BLaER1 (cell line): ENCODE results near the gene TRAF2.

Source experiments
- H3K27ac ChIP-seq: shearing (Covaris generic); formaldehyde crosslinking; 2 replicates; pipeline ENCODE4 v1.8.1; 2022
- H3K27me3 ChIP-seq: shearing (Covaris generic); formaldehyde crosslinking; 2 replicates; pipeline ENCODE4 v1.8.1; 2022
- H3K36me3 ChIP-seq: shearing (Covaris generic); formaldehyde crosslinking; 2 replicates; pipeline ENCODE4 v1.8.1; 2022
- H3K4me1 ChIP-seq: shearing (Covaris generic); formaldehyde crosslinking; 2 replicates; pipeline ENCODE4 v1.8.1; 2022
- H3K4me2 ChIP-seq: shearing (Covaris generic); formaldehyde crosslinking; 2 replicates; pipeline ENCODE4 v1.8.1; 2022
- H3K4me3 ChIP-seq: shearing (Covaris generic); formaldehyde crosslinking; 2 replicates; pipeline ENCODE4 v1.8.1; 2022
- H3K9ac ChIP-seq: shearing (Covaris generic); formaldehyde crosslinking; 2 replicates; pipeline ENCODE4 v1.8.1; 2022
- H3K9me3 ChIP-seq: shearing (Covaris generic); formaldehyde crosslinking; 2 replicates; pipeline ENCODE4 v1.8.1; 2022
- H4K20me1 ChIP-seq: shearing (Covaris generic); formaldehyde crosslinking; 2 replicates; pipeline ENCODE4 v1.8.1; 2022
- Cebpa-rat ChIP-seq: shearing (Covaris generic); IDR thresholded peaks from 2 replicates; pipeline ENCODE4 v1.8.1; 2022

TRAF2 gene

DNA sequence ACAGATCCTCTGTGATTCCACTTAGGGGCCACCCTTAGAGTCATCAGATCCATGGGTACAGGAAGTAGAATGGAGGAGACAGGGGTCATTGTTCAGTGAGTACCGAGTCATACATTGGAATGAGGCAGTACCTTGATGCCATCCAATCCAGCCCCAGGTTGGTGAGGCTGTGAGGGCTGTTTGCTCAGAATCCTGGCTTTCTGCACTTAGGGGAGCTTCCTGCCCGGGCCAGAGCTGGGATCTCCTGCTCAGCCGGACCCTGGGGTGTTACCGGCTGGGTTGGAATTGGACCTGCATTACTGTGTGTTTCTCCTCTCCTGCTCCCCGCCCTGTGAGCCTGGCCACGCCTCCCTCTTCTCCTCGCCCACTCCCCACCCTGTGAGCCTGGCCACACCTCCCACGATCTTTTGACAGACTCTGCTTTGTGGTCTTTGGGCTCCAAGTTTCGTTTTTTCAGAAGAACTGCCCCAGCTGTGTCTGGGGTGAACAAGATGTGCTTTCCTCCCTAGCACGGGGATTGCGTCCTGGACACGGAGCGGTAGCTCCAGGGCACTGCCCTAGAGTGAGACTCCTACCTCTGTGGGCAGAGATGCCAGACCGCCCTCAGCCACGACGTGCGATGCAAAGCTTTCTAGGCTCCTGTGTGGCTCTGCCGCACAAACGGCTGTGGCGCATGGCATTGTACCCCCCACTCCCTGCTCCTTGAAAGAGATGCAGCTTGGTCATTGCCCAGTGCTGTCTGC is 15.4 kb downstream of the TRAF2 start:
- no peak overlapping the region for H3K4me3 ChIP-seq
- peak overlapping the region; percentile 9; the same call in 1 of the 2 replicates for H3K27ac ChIP-seq

DNA sequence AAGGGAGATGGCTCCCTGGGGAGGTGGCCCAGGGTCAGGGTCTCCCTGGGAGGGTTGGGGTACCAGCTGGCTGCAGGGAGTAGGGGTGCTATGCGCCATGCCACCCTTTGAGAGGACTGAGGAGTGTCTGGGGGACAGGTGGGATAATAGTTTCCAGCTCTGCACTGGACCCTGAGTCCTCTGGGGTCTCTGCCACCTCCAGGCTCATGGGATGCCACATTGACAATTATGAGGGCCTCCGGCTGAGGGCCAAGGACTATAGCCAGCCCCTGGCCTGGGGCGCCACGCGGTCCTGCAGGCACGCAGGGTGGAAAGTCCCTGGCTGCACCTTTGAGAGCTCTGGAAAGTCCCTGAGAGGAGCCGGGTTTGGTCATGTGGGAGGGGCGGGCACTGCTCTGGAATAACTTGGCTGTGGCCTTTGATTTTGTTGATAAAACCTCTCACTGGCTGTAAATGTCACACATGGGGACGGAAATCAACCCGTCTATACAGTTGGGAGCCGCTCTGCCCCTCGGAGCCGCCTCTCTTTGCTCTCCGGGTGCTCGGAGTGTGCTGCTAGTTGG is 16.0 kb downstream of the TRAF2 start:
- H3K4me2 ChIP-seq, result peak overlapping the region; percentile 63
- no peaks in the 10 kb centered on the region; the same call in 1 of the 2 replicates for H3K9me3 ChIP-seq
- no peak overlapping the region for H3K4me3 ChIP-seq
- H4K20me1 ChIP-seq, result peaks cover 82% of the 10 kb centered on the region
- TF ChIP-seq Cebpa-rat, result no peak
- H3K4me1 ChIP-seq, result peaks cover 39% of the 10 kb centered on the region
- peak overlapping the region; percentile 9; the same call in 1 of the 2 replicates for H3K27ac ChIP-seq
- peaks cover 100% of the 10 kb centered on the region for H3K36me3 ChIP-seq
- H3K9ac ChIP-seq, result peak overlapping the region; percentile 24; the same call in 1 of the 2 replicates
- no peaks in the 10 kb centered on the region for H3K27me3 ChIP-seq

More for the DNA sequence above, 15.4 kb downstream of the TRAF2 start:
- peaks cover 100% of the 10 kb centered on the region for H3K36me3 ChIP-seq
- H3K27me3 ChIP-seq, result no peaks in the 10 kb centered on the region
- H3K4me1 ChIP-seq, result peaks cover 39% of the 10 kb centered on the region
- H3K9me3 ChIP-seq, result no peaks in the 10 kb centered on the region; the same call in 1 of the 2 replicates
- peak overlapping the region; percentile 24; the same call in 1 of the 2 replicates for H3K9ac ChIP-seq
- TF ChIP-seq Cebpa-rat, result no peak
- H4K20me1 ChIP-seq, result peaks cover 82% of the 10 kb centered on the region
- peak overlapping the region; percentile 63 for H3K4me2 ChIP-seq

- no peak overlapping the region for H3K9ac ChIP-seq
These were observed 16.8 kb downstream of the TRAF2 start for GRCh38 chr9:136903041-136903554.

GRCh38 chr9:136906266-136906665 is 19.9 kb downstream of the TRAF2 start:
- peaks cover 100% of the 10 kb centered on the region for H3K36me3 ChIP-seq
- no peak for TF ChIP-seq Cebpa-rat
- H3K4me1 ChIP-seq, result peaks cover 32% of the 10 kb centered on the region

More at GRCh38 chr9:136903041-136903554, 16.8 kb downstream of the TRAF2 start:
- Histone ChIP-seq H3K4me2 (no peak overlapping the region), H3K27ac (no peak overlapping the region), H3K27me3 (no peaks in the 10 kb centered on the region), H4K20me1 (peaks cover 82% of the 10 kb centered on the region), H3K4me1 (peaks cover 39% of the 10 kb centered on the region), H3K9me3 (no peaks in the 10 kb centered on the region; the same call in 1 of the 2 replicates), H3K4me3 (no peak overlapping the region), H3K36me3 (peaks cover 100% of the 10 kb centered on the region)
- no peak for TF ChIP-seq Cebpa-rat

DNA sequence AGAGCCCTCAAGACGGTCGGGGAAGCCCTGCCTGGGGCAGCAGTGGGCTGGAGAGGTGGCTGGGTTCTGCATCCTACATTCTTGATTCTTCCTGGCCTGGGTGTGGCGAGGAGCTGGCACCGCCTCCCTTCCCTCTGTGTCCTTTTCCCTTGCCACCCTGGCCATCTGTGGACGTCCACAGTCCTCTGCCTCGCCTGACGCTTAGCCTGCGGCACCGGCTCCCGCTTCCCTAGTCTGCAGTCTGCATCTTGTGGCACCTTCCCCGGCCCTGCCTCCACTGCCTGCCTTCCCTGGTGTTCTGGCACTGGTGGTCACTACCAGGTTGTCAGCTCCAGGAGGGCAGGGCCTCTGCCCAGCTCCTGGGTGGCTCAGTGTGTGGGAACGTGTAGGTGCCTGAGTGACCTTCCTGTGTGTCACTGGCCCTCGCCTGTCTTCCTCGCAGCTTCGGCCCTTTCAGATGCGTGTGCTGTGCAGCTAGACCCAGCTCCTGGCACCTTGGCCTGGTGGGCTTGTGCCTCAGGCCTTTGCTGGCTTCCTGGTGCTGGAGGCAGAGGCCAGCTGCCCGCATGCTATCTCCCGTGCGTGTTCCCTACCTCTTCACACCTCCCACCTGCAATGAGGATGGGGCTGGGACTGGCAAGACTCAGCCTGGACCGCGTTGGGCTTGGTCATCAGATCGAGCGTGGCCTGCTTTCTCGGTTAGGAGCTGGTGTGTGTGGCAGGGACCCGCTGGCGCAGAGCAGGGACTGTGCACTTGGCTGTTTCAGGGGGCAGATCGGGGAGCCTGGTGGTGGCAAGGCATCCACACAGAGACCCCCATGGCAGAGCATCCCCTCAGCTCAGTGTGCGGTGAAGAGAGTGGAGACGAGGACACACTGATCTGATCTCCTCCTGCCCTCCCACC is 20.9 kb downstream of the TRAF2 start:
- no peak overlapping the region for H3K4me3 ChIP-seq
- H3K9me3 ChIP-seq, result no peaks in the 10 kb centered on the region; the same call in 1 of the 2 replicates
- H3K36me3 ChIP-seq, result peaks cover 100% of the 10 kb centered on the region
- no peak for TF ChIP-seq Cebpa-rat
- peaks cover 72% of the 10 kb centered on the region for H4K20me1 ChIP-seq
- no peak overlapping the region for H3K27ac ChIP-seq
- peaks cover 22% of the 10 kb centered on the region for H3K4me1 ChIP-seq
- no peaks in the 10 kb centered on the region for H3K27me3 ChIP-seq
- H3K9ac ChIP-seq, result no peak overlapping the region
- H3K4me2 ChIP-seq, result no peak overlapping the region

More at GRCh38 chr9:136906266-136906665, 19.9 kb downstream of the TRAF2 start:
- Histone ChIP-seq H4K20me1 (peaks cover 75% of the 10 kb centered on the region), H3K9me3 (no peaks in the 10 kb centered on the region; the same call in 1 of the 2 replicates), H3K27me3 (no peaks in the 10 kb centered on the region), H3K27ac (no peak overlapping the region), H3K9ac (no peak overlapping the region), H3K4me3 (no peak overlapping the region), H3K4me2 (no peak overlapping the region)

DNA sequence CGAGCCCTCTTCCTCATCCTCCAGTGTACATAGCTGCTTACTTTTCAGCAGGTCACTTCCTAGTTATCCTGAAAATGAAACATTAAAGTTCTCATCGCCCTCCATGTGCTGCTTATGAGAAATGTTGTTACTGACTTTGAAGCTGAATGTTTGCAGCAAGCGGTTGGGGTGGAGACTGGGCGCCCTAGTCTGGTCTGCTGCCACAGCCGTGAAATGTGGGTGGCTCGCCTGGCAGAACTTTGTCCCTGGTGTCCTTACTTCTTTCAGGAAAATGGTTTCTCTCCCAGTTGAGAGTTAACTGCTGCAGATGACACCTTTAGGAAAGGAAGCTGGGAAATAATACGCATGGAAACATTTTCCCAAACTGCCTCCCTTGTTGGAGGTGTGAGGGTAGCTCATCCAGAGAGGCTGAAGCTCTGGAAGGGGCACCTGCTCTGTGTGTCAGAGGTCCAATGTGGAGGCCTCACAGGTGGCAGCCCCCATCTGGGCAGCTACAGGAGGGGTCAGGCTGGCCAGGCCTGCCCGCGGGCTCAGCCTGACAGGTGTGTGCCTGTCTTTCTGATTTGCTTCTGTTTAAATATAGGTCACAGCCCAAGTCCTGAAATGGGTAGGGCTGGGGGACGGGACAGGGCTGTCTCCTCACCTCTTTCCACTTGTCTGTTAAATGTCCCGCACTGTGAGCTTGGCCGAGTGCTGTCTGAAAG is 24.0 kb downstream of the TRAF2 start:
- no peak overlapping the region for H3K9ac ChIP-seq
- H3K27ac ChIP-seq, result no peak overlapping the region
- H4K20me1 ChIP-seq, result peaks cover 68% of the 10 kb centered on the region
- peaks cover 10% of the 10 kb centered on the region; the same call in 1 of the 2 replicates for H3K4me1 ChIP-seq
- no peaks in the 10 kb centered on the region; the same call in 1 of the 2 replicates for H3K9me3 ChIP-seq
- H3K27me3 ChIP-seq, result no peaks in the 10 kb centered on the region
- TF ChIP-seq Cebpa-rat, result no peak
- H3K4me2 ChIP-seq, result no peak overlapping the region
- peaks cover 100% of the 10 kb centered on the region for H3K36me3 ChIP-seq
- H3K4me3 ChIP-seq, result no peak overlapping the region

- H3K27ac ChIP-seq, result no peak overlapping the region
- no peak overlapping the region for H3K4me3 ChIP-seq
- no peak overlapping the region for H3K9ac ChIP-seq
- H3K9me3 ChIP-seq, result no peaks in the 10 kb centered on the region; the same call in 1 of the 2 replicates
- no peak overlapping the region for H3K4me2 ChIP-seq
- H4K20me1 ChIP-seq, result peaks cover 72% of the 10 kb centered on the region
- TF ChIP-seq Cebpa-rat, result no peak
- peaks cover 100% of the 10 kb centered on the region for H3K36me3 ChIP-seq
- no peaks in the 10 kb centered on the region for H3K27me3 ChIP-seq
- H3K4me1 ChIP-seq, result peaks cover 5% of the 10 kb centered on the region; the same call in 1 of the 2 replicates
These were observed 24.6 kb downstream of the TRAF2 start for GRCh38 chr9:136910901-136911245.

DNA sequence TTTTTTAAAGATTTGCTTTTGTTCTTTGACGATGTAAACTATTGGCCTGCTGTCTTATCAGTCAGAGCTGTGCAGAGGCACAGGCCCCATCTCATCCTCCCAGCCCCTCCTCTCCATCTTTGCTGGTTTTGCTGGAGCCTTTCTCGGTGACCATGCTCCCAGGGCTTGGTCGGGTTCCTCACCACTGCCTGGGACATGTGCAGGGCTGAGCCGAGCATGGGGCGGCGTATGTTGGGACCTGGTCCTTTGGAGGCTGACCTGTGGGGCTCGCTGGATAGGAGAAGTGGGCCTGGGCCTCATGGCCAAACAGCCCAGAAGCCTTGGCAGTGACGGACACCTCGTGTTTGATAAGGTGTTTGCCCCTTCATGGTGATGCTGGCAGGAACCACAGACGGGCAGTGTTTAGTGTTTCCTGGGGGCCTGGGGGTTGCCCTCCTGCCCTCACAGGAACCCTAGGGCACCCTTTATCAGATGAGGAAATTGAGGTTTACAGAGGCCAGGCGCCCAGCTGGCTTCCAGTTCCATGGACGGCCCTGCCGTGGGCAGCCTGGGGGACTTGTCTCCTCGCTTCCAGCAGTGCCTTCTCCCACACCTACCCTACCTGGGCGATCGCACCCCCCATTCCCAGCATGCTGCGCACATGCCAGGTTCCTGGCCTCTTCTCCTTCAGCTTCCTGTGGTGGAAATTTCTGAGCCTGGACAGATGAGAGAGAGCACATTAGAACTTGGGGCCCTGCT is 27.6 kb downstream of the TRAF2 start:
- Histone ChIP-seq H3K4me1 (no peaks in the 10 kb centered on the region), H3K27me3 (no peaks in the 10 kb centered on the region), H3K9ac (0 out of 2 replicates have a peak overlapping the region, but pooled peaks have one; percentile 2), H3K27ac (no peak overlapping the region), H4K20me1 (peaks cover 73% of the 10 kb centered on the region), H3K4me2 (no peak overlapping the region), H3K36me3 (peaks cover 100% of the 10 kb centered on the region), H3K9me3 (no peaks in the 10 kb centered on the region), H3K4me3 (no peak overlapping the region)
- no peak for TF ChIP-seq Cebpa-rat
